ENCODE data around the gene RTP3.
"Not testable (repeated sequence)": the region's sequence is repeated elsewhere in the genome, so short reads cannot be mapped to it uniquely, and the experiment has no call there.

RTP3 gene

DNA sequence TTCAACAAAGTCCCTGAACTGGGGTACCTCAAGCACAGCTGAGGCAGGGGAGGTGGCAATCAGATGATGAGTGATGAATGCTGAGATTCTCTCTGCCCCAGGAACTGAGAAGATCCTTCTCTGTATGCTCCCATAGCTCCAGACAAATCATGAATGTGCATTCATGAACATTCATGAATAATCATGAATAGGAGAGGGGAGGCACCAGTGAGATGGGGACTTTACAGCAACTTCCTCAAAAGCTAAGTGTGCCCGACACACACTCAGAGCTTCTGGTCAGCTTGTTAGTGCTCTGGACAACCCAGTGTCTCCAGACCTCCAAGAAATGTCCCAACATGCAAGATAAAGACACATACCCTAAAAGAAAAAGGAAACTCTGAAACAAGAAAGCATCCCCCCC lies 44.1 kb downstream of the RTP3 start:
- Histone ChIP-seq H3K27ac (ENCODE audit: insufficient read depth, low read length, poor library complexity, severe bottlenecking) (no peak overlapping the region), H3K4me1 (ENCODE audit: control insufficient read depth, insufficient read depth, low read length, poor library complexity, severe bottlenecking) (peaks cover 34% of the 10 kb centered on the region), H3K36me3 (ENCODE audit: control insufficient read depth, insufficient read depth, low read length) (no peaks in the 10 kb centered on the region), H3K9me3 (ENCODE audit: control insufficient read depth, low read length) (no peaks in the 10 kb centered on the region), H3K4me3 (ENCODE audit: insufficient read depth, low read depth, low read length, poor library complexity, severe bottlenecking) (no peak overlapping the region), H3K27me3 (replicated peaks; ENCODE audit: control insufficient read depth, insufficient read depth, low read length, poor library complexity, severe bottlenecking) (no peaks in the 10 kb centered on the region)
- DNase-seq = no peak

DNA sequence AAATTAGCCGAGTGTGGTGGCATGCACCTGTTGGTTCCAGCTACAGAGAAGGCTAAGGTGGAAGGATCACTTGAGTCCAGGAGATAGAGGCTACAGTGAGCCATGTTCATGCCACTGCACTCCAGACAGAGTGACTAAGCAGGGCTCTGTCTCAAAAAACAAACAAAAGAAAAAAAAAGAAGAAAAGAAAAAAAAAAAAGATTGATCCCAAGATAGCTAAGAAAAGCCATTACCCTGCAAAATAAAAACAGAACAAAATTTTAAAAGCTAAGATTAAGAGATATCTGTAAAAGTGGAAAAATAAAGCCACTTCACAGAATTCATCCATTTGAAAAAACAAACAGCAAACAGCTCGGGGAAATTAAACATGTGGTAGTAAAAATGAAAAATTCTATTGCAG lies 44.6 kb downstream of the RTP3 start:
- Histone ChIP-seq H3K27ac (ENCODE audit: insufficient read depth, low read length, poor library complexity, severe bottlenecking) (no peak overlapping the region), H3K4me1 (ENCODE audit: control insufficient read depth, insufficient read depth, low read length, poor library complexity, severe bottlenecking) (peaks cover 34% of the 10 kb centered on the region), H3K27me3 (replicated peaks; ENCODE audit: control insufficient read depth, insufficient read depth, low read length, poor library complexity, severe bottlenecking) (no peaks in the 10 kb centered on the region), H3K4me3 (ENCODE audit: insufficient read depth, low read depth, low read length, poor library complexity, severe bottlenecking) (no peak overlapping the region), H3K36me3 (ENCODE audit: control insufficient read depth, insufficient read depth, low read length) (no peaks in the 10 kb centered on the region), H3K9me3 (ENCODE audit: control insufficient read depth, low read length) (no peaks in the 10 kb centered on the region)
- no peak for DNase-seq

DNA sequence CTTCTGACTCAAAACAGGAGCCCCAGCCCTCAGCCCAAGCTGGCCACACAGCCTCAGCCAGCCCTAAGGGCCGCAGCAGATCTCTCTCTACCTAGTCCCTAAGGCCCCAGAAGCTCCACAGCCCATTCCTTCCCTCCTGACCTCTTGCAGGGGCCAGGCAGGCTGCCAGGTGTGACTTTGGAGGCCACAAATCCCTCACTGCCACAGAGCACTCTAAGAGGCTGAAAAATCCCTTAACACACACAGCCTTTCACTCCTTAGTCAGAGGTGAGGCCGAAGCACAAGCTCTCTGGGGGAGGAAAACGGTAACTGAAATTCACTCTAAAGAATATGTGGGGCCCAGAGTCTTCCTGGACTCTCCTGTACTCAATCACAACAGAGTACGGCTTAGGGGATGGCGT lies 45.0 kb downstream of the RTP3 start:
- DNase-seq = no peak
- Histone ChIP-seq H3K27ac (ENCODE audit: insufficient read depth, low read length, poor library complexity, severe bottlenecking) (no peak overlapping the region), H3K4me1 (ENCODE audit: control insufficient read depth, insufficient read depth, low read length, poor library complexity, severe bottlenecking) (peaks cover 33% of the 10 kb centered on the region), H3K27me3 (replicated peaks; ENCODE audit: control insufficient read depth, insufficient read depth, low read length, poor library complexity, severe bottlenecking) (no peaks in the 10 kb centered on the region), H3K36me3 (ENCODE audit: control insufficient read depth, insufficient read depth, low read length) (no peaks in the 10 kb centered on the region), H3K4me3 (ENCODE audit: insufficient read depth, low read depth, low read length, poor library complexity, severe bottlenecking) (no peak overlapping the region), H3K9me3 (ENCODE audit: control insufficient read depth, low read length) (no peaks in the 10 kb centered on the region)

DNA sequence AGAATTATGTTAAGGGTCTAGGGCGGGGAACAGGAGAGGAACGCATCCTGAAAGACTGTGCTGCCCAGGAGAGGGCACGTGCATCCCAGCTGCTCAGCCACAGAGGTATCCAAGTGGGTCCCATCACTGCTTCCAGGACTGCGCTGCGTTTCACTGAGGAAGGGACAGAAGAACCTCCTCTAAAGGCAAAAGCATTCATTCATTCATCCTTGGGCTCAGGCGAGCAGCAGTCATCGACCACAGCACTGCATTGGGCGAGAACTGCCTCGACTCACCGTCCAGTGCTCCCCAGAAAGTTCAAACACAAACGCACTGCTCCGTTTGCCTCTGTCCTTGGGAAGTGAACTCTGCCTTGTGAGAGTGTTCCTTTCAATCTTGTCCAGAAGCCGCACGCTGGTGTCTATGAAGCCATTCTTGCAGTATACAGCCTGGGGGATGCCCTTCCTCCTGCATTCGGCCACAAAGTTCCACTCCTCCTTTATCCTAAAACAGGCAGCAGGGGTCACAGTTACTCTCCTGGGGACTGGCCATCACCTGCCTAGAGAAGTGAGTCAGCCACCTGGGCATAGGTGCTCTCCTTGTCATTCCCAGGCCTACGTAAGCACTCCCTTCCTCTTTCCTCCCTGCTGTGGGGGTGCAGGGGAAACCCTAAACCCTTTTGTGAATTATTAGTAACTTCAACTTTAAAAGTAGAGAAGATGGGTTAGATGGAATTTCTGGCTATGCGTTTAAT lies 47.2 kb downstream of the RTP3 start:
- no peaks in the 10 kb centered on the region for H3K9me3 ChIP-seq (ENCODE audit: control insufficient read depth, low read length)
- no peak for DNase-seq
- H3K4me1 ChIP-seq (ENCODE audit: control insufficient read depth, insufficient read depth, low read length, poor library complexity, severe bottlenecking) = peaks cover 13% of the 10 kb centered on the region
- H3K36me3 ChIP-seq (ENCODE audit: control insufficient read depth, insufficient read depth, low read length) = no peaks in the 10 kb centered on the region
- no peaks in the 10 kb centered on the region for H3K27me3 ChIP-seq (replicated peaks; ENCODE audit: control insufficient read depth, insufficient read depth, low read length, poor library complexity, severe bottlenecking)
- no peak overlapping the region for H3K27ac ChIP-seq (ENCODE audit: insufficient read depth, low read length, poor library complexity, severe bottlenecking)
- no peak overlapping the region for H3K4me3 ChIP-seq (ENCODE audit: insufficient read depth, low read depth, low read length, poor library complexity, severe bottlenecking)

DNA sequence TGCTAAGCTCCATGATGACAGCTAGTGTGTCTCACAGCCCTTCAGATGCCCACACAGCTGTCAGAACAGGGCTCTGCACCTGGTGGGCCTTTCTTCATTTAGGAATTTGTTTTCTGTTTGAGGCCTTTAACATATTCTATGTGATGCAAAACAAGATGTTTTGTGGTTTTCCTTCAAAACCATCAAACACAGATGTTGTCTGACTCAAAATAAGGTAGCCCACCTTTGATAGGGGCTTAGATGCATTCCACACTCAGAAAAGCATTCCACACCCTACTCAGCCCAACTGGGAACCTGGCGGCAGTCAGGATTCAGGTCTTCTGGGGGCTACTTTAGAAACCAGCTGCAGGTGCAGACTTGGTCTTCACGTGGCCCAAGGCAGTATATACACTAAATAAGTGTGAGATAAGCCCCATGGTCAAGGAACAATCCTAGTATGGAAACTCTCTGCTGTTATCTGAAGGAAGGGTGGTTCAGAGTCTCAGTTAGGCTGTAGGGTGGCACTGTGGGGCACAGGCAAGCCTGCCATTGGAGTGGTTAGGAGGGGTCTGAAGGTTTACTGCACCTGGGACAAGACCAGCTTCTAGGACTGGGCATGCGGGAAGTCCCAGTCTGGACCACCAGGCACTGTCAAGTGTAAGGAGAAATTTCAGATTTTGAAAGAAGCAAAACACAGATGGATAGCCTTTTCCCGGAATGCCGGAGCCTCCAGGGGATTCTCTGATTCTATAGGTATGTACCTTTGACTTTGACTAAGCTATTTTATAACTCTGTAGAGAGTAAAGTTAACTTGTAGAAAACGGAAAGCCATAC lies 48.2 kb downstream of the RTP3 start:
- Histone ChIP-seq H3K4me3 (ENCODE audit: insufficient read depth, low read depth, low read length, poor library complexity, severe bottlenecking) (no peak overlapping the region), H3K27ac (ENCODE audit: insufficient read depth, low read length, poor library complexity, severe bottlenecking) (no peak overlapping the region), H3K27me3 (replicated peaks; ENCODE audit: control insufficient read depth, insufficient read depth, low read length, poor library complexity, severe bottlenecking) (no peaks in the 10 kb centered on the region), H3K4me1 (ENCODE audit: control insufficient read depth, insufficient read depth, low read length, poor library complexity, severe bottlenecking) (peaks cover 6% of the 10 kb centered on the region), H3K9me3 (ENCODE audit: control insufficient read depth, low read length) (no peaks in the 10 kb centered on the region), H3K36me3 (ENCODE audit: control insufficient read depth, insufficient read depth, low read length) (no peaks in the 10 kb centered on the region)
- DNase-seq = no peak

DNA sequence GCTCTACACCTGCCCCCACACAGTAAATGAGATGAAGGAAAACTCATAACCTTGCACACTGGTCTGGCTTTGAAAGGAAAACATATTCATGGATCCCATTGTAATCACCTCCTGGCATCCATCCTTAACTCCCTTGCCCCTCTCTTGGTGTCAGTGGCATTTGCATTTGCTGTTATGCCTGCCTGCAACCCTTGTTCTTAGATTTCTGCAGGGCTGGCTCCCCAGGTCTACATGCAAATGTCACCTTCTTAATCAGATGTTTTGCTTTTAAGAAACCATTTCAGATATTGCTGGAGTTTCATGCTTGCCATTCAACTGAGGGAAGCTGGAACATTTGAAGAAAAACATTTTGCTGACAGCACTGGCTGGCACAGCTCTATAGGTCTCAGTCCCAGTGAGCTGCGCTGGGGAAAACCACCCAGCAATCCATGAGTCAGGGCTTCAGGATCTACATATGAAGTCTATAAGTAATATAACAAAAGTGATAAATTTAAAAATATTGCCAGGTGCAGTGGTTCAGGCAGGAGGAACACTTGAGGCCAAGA lies 49.2 kb downstream of the RTP3 start:
- no peak for DNase-seq
- H3K9me3 ChIP-seq (ENCODE audit: control insufficient read depth, low read length) = no peaks in the 10 kb centered on the region
- H3K4me3 ChIP-seq (ENCODE audit: insufficient read depth, low read depth, low read length, poor library complexity, severe bottlenecking) = no peak overlapping the region
- no peaks in the 10 kb centered on the region for H3K36me3 ChIP-seq (ENCODE audit: control insufficient read depth, insufficient read depth, low read length)
- no peak overlapping the region for H3K27ac ChIP-seq (ENCODE audit: insufficient read depth, low read length, poor library complexity, severe bottlenecking)
- peaks cover 6% of the 10 kb centered on the region for H3K4me1 ChIP-seq (ENCODE audit: control insufficient read depth, insufficient read depth, low read length, poor library complexity, severe bottlenecking)
- no peaks in the 10 kb centered on the region for H3K27me3 ChIP-seq (replicated peaks; ENCODE audit: control insufficient read depth, insufficient read depth, low read length, poor library complexity, severe bottlenecking)

DNA sequence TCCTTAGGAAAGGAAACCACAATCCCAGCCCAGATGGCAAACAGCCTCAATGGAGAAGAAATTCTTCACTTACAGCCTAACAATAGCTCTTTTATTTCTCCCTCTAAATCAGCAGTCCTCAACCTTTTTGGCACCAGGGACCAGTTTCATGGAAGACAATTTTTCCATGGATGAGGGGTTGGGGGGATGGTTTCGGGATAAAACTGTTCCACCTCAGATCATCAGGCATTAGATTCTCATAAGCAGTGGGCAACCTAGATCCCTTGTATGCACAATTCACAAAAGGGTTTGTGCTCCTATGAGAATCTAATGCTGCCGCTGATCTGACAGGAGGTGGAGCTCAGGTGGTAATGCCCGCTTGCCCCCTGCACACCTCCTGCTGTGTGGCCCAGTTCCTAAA lies 50.8 kb downstream of the RTP3 start:
- not testable (repeated sequence) for H3K27ac ChIP-seq (ENCODE audit: insufficient read depth, low read length, poor library complexity, severe bottlenecking); H3K36me3 ChIP-seq (ENCODE audit: control insufficient read depth, insufficient read depth, low read length); H3K9me3 ChIP-seq (ENCODE audit: control insufficient read depth, low read length); H3K4me3 ChIP-seq (ENCODE audit: insufficient read depth, low read depth, low read length, poor library complexity, severe bottlenecking); DNase-seq; H3K4me1 ChIP-seq (ENCODE audit: control insufficient read depth, insufficient read depth, low read length, poor library complexity, severe bottlenecking); H3K27me3 ChIP-seq (replicated peaks; ENCODE audit: control insufficient read depth, insufficient read depth, low read length, poor library complexity, severe bottlenecking)

DNA sequence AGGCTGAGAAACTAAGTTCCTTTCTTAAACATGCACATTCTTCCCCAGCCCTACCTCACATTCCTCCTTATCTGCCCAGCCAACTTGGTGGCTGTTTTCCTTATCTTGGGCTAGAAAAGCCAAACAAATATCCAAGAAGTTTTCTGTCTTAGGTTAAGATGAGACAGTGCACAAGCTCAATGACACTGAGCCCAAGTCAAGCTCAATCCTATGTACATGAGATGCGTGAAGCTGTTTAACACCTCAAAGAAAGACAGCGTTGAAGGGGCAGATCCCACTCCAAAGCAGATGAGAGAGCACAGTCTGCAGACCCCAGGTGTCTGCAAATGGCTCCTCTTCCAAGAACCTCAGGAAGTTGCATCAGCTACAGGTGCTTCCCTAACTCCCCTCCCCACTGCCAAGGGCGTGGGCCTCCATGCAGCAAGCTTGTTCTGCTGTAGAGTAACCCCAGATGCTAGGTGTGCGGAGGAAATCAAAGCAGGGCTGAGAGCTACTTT lies 51.7 kb downstream of the RTP3 start:
- Histone ChIP-seq H3K4me1 (ENCODE audit: control insufficient read depth, insufficient read depth, low read length, poor library complexity, severe bottlenecking) (peaks cover 3% of the 10 kb centered on the region), H3K9me3 (ENCODE audit: control insufficient read depth, low read length) (no peaks in the 10 kb centered on the region), H3K27ac (ENCODE audit: insufficient read depth, low read length, poor library complexity, severe bottlenecking) (no peak overlapping the region), H3K36me3 (ENCODE audit: control insufficient read depth, insufficient read depth, low read length) (no peaks in the 10 kb centered on the region), H3K27me3 (replicated peaks; ENCODE audit: control insufficient read depth, insufficient read depth, low read length, poor library complexity, severe bottlenecking) (no peaks in the 10 kb centered on the region), H3K4me3 (ENCODE audit: insufficient read depth, low read depth, low read length, poor library complexity, severe bottlenecking) (no peak overlapping the region)
- no peak for DNase-seq

DNA sequence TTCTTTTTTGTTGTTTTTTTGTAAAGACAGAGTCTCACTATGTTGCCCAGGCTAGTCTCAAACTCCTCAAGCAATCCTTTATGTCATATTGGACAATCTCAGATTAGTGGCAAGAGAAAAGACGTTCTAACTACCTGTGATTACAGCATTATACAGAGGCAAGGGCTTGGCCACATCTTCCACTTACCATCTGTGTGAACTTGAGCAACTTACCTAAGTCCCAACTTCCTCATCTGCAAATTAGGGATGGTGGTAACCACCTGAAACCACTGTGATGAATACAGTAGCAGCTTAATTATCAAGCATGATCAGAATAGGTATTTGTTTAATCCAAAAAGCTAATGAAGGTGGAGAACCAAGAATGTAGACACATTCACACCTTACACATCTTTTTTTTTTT lies 52.2 kb downstream of the RTP3 start:
- DNase-seq = no peak
- H3K9me3 ChIP-seq (ENCODE audit: control insufficient read depth, low read length) = no peaks in the 10 kb centered on the region
- H3K27me3 ChIP-seq (replicated peaks; ENCODE audit: control insufficient read depth, insufficient read depth, low read length, poor library complexity, severe bottlenecking) = no peaks in the 10 kb centered on the region
- no peak overlapping the region for H3K4me3 ChIP-seq (ENCODE audit: insufficient read depth, low read depth, low read length, poor library complexity, severe bottlenecking)
- H3K36me3 ChIP-seq (ENCODE audit: control insufficient read depth, insufficient read depth, low read length) = no peaks in the 10 kb centered on the region
- H3K4me1 ChIP-seq (ENCODE audit: control insufficient read depth, insufficient read depth, low read length, poor library complexity, severe bottlenecking) = peaks cover 3% of the 10 kb centered on the region
- no peak overlapping the region for H3K27ac ChIP-seq (ENCODE audit: insufficient read depth, low read length, poor library complexity, severe bottlenecking)
